Measurements from ENCODE around the gene ZNF700. TPM values are rescaled to one million over a fixed set of nuclear protein-coding genes. Genes with fewer than 3 reads are reported as not detected.
A peak's percentile ranks its signal among the peaks of the same experiment; 100 is the strongest.

The ZNF700 gene
- total and polyA plus RNA-seq, 2 donors (not counting 3 experiments of a cell fraction or from before 2014, with no cell fraction given): 2.3 to 7.9 TPM

GRCh38 chr19:11986754-11987153 is 61.8 kb downstream of the ZNF700 start:
- no peak for DNase-seq (ENCODE audit: low read depth, low spot score)
- Histone ChIP-seq H3K9me1 (replicated peaks; ENCODE audit: control insufficient read depth, extremely low read depth, insufficient read depth, low read length) (no peaks in the 10 kb centered on the region), H3K4me3 (replicated peaks in 1 of 3; ENCODE audit: insufficient read depth in 1 of 3, low read depth in 1 of 3, low read length in 3 of 3) (no peak overlapping the region), H3K27ac (ENCODE audit: insufficient read depth, low read depth, low read length) (no peak overlapping the region), H3K4me2 (ENCODE audit: insufficient read depth, low read length) (no peak overlapping the region), H3K9me3 (replicated peaks; ENCODE audit: control insufficient read depth, insufficient read depth, low read length) (no peaks in the 10 kb centered on the region), H3K27me3 (ENCODE audit: control insufficient read depth in 2 of 2, insufficient read depth in 2 of 2, low read length in 2 of 2) (no peaks in the 10 kb centered on the region), H3K9ac (replicated peaks; ENCODE audit: extremely low read depth, insufficient read depth, low read length) (no peak overlapping the region), H3K4me1 (ENCODE audit: control insufficient read depth, extremely low read depth, insufficient read depth, low read length) (peaks cover 9% of the 10 kb centered on the region), H3K79me2 (ENCODE audit: control insufficient read depth, insufficient read depth, low read length) (peaks cover 1% of the 10 kb centered on the region), H2AFZ (ENCODE audit: low read depth, low read length) (no peak overlapping the region), H3K36me3 (ENCODE audit: control insufficient read depth in 2 of 2, extremely low read depth in 1 of 2, insufficient read depth in 2 of 2, low read length in 2 of 2) (no peaks in the 10 kb centered on the region), H4K20me1 (replicated peaks; ENCODE audit: control insufficient read depth, extremely low read depth, insufficient read depth, low read length) (no peaks in the 10 kb centered on the region)
- TF ChIP-seq POLR2AphosphoS5 (IDR thresholded peaks at IDR 0.05; ENCODE audit: insufficient read depth, low read depth, low read length) (no peak), POLR2A (IDR thresholded peaks at IDR 0.05; ENCODE audit: low read depth, low read length) (no peak)
- ChIA-PET CTCF (interaction anchor here (4.1 to 6.4 kb wide), 2 partner anchors 63 to 105 kb away, joined by 39 to 162 read pairs; partner anchors contain the start of gene ZNF700), POLR2A (no interaction called here)
- intact Hi-C loops (cut with micrococcal nuclease): loop anchor here (1.0 to 10.0 kb wide), 5 partner anchors 22 to 686 kb away; partner anchors contain the start of genes ZNF44, ZNF440 and ZNF627
- no TSS peak for BruUV-seq (replicated peaks)
- dilution Hi-C loops (cut with MboI; ENCODE audit: extremely low pct_ligation_motif_present, low sequenced_read_pairs): no loop called here
- no peak for FAIRE-seq

GRCh38 chr19:11987405-11988281 is 62.7 kb downstream of the ZNF700 start:
- DNase-seq (ENCODE audit: low read depth, low spot score): peak; percentile 85
- Histone ChIP-seq H3K27ac (ENCODE audit: insufficient read depth, low read depth, low read length) (peak overlapping the region; percentile 40), H3K4me1 (ENCODE audit: control insufficient read depth, extremely low read depth, insufficient read depth, low read length) (peaks cover 9% of the 10 kb centered on the region), H3K36me3 (ENCODE audit: control insufficient read depth in 2 of 2, extremely low read depth in 1 of 2, insufficient read depth in 2 of 2, low read length in 2 of 2) (no peaks in the 10 kb centered on the region), H3K4me3 (replicated peaks in 1 of 3; ENCODE audit: insufficient read depth in 1 of 3, low read depth in 1 of 3, low read length in 3 of 3) (peak overlapping the region; percentile 91 to 100 (median 93)), H3K9ac (replicated peaks; ENCODE audit: extremely low read depth, insufficient read depth, low read length) (peak overlapping the region; percentile 67), H3K27me3 (ENCODE audit: control insufficient read depth in 2 of 2, insufficient read depth in 2 of 2, low read length in 2 of 2) (no peaks in the 10 kb centered on the region), H3K9me3 (replicated peaks; ENCODE audit: control insufficient read depth, insufficient read depth, low read length) (no peaks in the 10 kb centered on the region), H3K4me2 (ENCODE audit: insufficient read depth, low read length) (peak overlapping the region; percentile 92), H4K20me1 (replicated peaks; ENCODE audit: control insufficient read depth, extremely low read depth, insufficient read depth, low read length) (no peaks in the 10 kb centered on the region), H3K9me1 (replicated peaks; ENCODE audit: control insufficient read depth, extremely low read depth, insufficient read depth, low read length) (no peaks in the 10 kb centered on the region), H2AFZ (ENCODE audit: low read depth, low read length) (peak overlapping the region; percentile 98), H3K79me2 (ENCODE audit: control insufficient read depth, insufficient read depth, low read length) (peaks cover 1% of the 10 kb centered on the region)
- TSS peak; percentile 72 for BruUV-seq (replicated peaks)
- dilution Hi-C loops (cut with MboI; ENCODE audit: extremely low pct_ligation_motif_present, low sequenced_read_pairs) (no loop called here), intact Hi-C loops (cut with micrococcal nuclease) (loop anchor here (1.0 to 10.0 kb wide), 9 partner anchors 23 to 685 kb away; partner anchors contain the start of genes ZNF20, ZNF44, ZNF440 and ZNF627)
- TF ChIP-seq MYC (IDR thresholded peaks at IDR 0.05; ENCODE audit: low read depth, low read length) (no peak), CTCF (IDR thresholded peaks at IDR 0.05; ENCODE audit: extremely low read depth in 1 of 2, insufficient read depth in 1 of 2, low read depth in 1 of 2, low read length in 2 of 2) (no peak), FOS (IDR thresholded peaks at IDR 0.05; ENCODE audit: borderline replicate concordance, insufficient read depth, low read length) (no peak), POLR2AphosphoS5 (IDR thresholded peaks at IDR 0.05; ENCODE audit: insufficient read depth, low read depth, low read length) (peak; percentile 39), EZH2 (IDR thresholded peaks at IDR 0.05; ENCODE audit: borderline replicate concordance, low read depth, low read length, severe bottlenecking) (no peak), POLR2A (IDR thresholded peaks at IDR 0.05; ENCODE audit: low read depth, low read length) (peak; percentile 85)
- ChIA-PET POLR2A (interaction anchor here (1.1 to 1.7 kb wide), 2 partner anchors 63 to 328 kb away, joined by 3 to 5 read pairs; partner anchors contain the start of gene ZNF700), CTCF (interaction anchor here (0.6 to 6.4 kb wide), 12 partner anchors 25 to 433 kb away, joined by 3 to 162 read pairs (median 8); partner anchors contain the start of genes ZNF442, ZNF491 and ZNF700)
- peak; percentile 89 for FAIRE-seq

Measured in endothelial cell of umbilical vein (primary cell).